Endothelial cell of umbilical vein (primary cell): ENCODE measurements around the gene WHRN.

Source experiments
- EZH2 ChIP-seq: IDR thresholded peaks from 2 replicates; pipeline ENCODE4 v1.6.1; 2012; ENCODE audit warnings: borderline replicate concordance, low read depth, mild to moderate bottlenecking, moderate library complexity, low read length, inconsistent platforms; ENCODE audit not compliant: severe bottlenecking
- FOS ChIP-seq: IDR thresholded peaks from 2 replicates; pipeline ENCODE4 v1.6.1; 2011; ENCODE audit warnings: mild to moderate bottlenecking, low read length, moderate library complexity, borderline replicate concordance; ENCODE audit not compliant: insufficient read depth
- GATA2 ChIP-seq: IDR thresholded peaks from 2 replicates; pipeline ENCODE4 v1.7.0; 2011; ENCODE audit warnings: low read depth, mild to moderate bottlenecking, moderate library complexity, mixed read lengths, low read length; ENCODE audit not compliant: insufficient read length, insufficient read depth
- JUN ChIP-seq: IDR thresholded peaks from 2 replicates; pipeline ENCODE4 v1.6.1; 2011; ENCODE audit warnings: borderline replicate concordance, low read depth; ENCODE audit not compliant: insufficient read length, insufficient read depth
- MYC ChIP-seq: IDR thresholded peaks from one replicate; pipeline ENCODE4 v1.6.1; 2011; ENCODE audit warnings: mild to moderate bottlenecking, low read depth, low read length
- POLR2A ChIP-seq: IDR thresholded peaks from 2 replicates; pipeline ENCODE4 v1.6.1; 2012; ENCODE audit warnings: low read depth, mild to moderate bottlenecking, control low read depth, low read length
- POLR2AphosphoS5 ChIP-seq: IDR thresholded peaks from 2 replicates; pipeline ENCODE4 v1.6.1; 2012; ENCODE audit warnings: low read depth, mild to moderate bottlenecking, control low read depth, low read length, moderate library complexity; ENCODE audit not compliant: insufficient read depth
- TF ChIP-seq, protein P1 (sequence below), 2 donors: IDR thresholded peaks; 1 replicate in 1 of 2; 2 replicates in 1 of 2; pipeline ENCODE4 v1.5.1; 2011; ENCODE audit warnings: low read length in 2 of 2, mild to moderate bottlenecking in 2 of 2, moderate library complexity in 2 of 2, control low read depth in 1 of 2, inconsistent platforms in 1 of 2, low read depth in 1 of 2; ENCODE audit not compliant: insufficient read depth in 1 of 2; ENCODE audit errors: extremely low read depth in 1 of 2
- TF ChIP-seq, protein P2 (sequence below): IDR thresholded peaks from 2 replicates; pipeline ENCODE4 v1.6.1; 2011; ENCODE audit not compliant: insufficient read depth, insufficient read length

DNA sequence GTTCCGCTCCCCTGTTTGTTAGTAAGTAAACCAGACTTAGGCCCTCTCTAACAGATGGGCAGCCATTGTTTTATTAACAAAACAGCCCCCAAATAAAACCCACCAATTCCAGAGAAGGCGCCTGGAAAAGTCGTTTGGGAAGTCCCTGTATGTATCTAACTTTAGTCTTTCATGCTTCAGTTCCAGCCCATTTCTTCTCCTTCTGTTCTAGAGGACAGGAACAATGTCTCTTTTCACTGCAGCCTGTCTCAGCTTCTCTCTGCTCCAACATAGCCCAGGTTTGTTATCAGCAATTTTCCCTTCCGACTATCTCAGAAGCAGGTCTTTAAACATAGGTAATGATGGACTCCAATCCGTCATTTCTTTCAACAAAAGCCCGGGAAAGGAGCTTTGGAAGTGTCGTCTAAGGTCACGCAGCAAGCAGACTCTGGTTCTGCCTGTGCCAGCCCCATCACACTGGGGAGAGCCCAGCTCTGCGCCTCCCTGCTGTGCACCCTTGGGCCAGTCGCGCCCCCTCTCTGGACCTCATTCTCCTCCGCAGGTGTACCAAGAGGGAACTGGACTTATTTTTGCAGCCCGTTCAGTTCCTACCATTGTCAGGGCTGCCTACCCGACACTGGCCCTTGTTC is 107.9 kb downstream of the WHRN start:
- TF ChIP-seq, protein P1, sequence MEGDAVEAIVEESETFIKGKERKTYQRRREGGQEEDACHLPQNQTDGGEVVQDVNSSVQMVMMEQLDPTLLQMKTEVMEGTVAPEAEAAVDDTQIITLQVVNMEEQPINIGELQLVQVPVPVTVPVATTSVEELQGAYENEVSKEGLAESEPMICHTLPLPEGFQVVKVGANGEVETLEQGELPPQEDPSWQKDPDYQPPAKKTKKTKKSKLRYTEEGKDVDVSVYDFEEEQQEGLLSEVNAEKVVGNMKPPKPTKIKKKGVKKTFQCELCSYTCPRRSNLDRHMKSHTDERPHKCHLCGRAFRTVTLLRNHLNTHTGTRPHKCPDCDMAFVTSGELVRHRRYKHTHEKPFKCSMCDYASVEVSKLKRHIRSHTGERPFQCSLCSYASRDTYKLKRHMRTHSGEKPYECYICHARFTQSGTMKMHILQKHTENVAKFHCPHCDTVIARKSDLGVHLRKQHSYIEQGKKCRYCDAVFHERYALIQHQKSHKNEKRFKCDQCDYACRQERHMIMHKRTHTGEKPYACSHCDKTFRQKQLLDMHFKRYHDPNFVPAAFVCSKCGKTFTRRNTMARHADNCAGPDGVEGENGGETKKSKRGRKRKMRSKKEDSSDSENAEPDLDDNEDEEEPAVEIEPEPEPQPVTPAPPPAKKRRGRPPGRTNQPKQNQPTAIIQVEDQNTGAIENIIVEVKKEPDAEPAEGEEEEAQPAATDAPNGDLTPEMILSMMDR (IDR thresholded peaks at IDR 0.05; ENCODE audit: extremely low read depth in 1 of 2, insufficient read depth in 1 of 2, low read depth in 1 of 2, low read length in 2 of 2) = no peak
- no peak for TF ChIP-seq POLR2AphosphoS5
- TF ChIP-seq MYC = no peak
- no peak for TF ChIP-seq POLR2A
- TF ChIP-seq EZH2 = no peak
- TF ChIP-seq, protein P2, sequence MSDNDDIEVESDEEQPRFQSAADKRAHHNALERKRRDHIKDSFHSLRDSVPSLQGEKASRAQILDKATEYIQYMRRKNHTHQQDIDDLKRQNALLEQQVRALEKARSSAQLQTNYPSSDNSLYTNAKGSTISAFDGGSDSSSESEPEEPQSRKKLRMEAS = no peak
- TF ChIP-seq FOS = no peak
- no peak for TF ChIP-seq JUN
- no peak for TF ChIP-seq GATA2
